ENCODE data around the gene GRAMD2A.
"Not testable (repeated sequence)": the region's sequence is repeated elsewhere in the genome, so short reads cannot be mapped to it uniquely, and the experiment has no call there.

Gene GRAMD2A

DNA sequence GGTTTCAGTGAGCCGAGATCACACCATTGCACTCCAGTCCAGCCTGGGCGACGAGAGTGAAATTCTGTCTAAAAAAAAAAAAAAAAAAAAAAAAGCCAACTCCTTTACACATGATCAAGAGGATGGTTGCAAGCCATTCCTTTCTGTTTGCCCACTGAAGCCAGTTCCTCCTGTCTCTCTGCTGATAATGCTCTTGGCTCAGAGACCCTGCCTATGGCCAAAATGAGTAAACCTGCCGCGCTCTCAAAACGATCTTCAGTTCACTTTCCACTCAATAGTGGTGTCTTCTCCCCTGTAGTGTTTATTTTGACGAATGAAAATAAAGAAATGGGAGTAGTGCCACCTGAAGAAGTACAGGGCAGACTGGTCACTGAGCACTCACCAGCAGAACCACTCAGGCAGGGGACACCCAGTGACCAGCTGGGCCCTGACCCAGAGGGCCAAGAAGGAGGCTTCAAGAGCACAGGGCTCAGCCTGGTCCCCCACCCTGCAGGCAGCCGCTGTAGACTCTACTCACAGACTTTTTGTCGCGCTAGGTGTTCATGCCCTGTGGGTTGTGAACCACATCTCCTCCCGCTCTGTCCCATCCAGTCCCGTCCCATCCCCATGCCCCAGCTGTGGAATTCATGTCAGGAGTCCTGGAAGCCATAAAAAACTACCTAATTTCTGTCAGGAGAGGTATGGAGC is 23.6 kb downstream of the GRAMD2A start:
- no peaks in the 10 kb centered on the region for H3K36me3 ChIP-seq (ENCODE audit: control insufficient read depth, insufficient read depth, low read length)
- WGBS, 2 experiments (ENCODE audit: insufficient coverage in 2 of 2), result 90 to 96% methylated on average over 7 to 8 of the region's 12 CpGs

GRCh38 chr15:72173401-72173800 is 24.2 kb downstream of the GRAMD2A start:
- 85 to 90% methylated on average over 5 of the region's 6 CpGs for WGBS, 2 experiments (ENCODE audit: insufficient coverage in 2 of 2)

More for the DNA sequence above, 23.6 kb downstream of the GRAMD2A start:
- no peaks in the 10 kb centered on the region for H3K9me3 ChIP-seq (ENCODE audit: control insufficient read depth, low read length)
- H3K4me3 ChIP-seq (ENCODE audit: extremely low read depth, insufficient read depth, low read length, poor library complexity, severe bottlenecking), result no peak overlapping the region
- no peaks in the 10 kb centered on the region for H3K4me1 ChIP-seq (ENCODE audit: control insufficient read depth, insufficient read depth, low read length, poor library complexity, severe bottlenecking)
- H3K27ac ChIP-seq (ENCODE audit: low read depth, low read length, severe bottlenecking), result no peak overlapping the region

DNA sequence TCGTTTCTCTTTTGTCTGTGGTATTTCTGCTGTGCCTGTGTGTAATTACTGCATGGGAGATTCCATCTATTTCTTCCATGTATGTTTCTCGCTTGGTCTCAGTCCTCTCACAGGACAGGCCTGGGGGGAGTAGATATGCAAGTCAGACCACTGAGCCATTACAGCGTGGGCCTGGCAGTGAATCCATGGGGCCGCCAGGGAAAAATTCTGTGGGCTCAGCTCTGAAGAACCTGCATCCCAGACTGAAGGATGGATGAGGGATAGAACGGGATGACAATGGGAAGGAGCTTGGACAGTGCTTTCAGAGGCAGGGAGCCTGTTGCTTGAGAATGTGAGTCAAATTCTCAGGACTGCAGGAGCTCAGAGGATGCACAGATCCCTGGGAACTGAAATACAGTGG is 24.8 kb downstream of the GRAMD2A start:
- peaks cover 4% of the 10 kb centered on the region for H3K4me1 ChIP-seq (ENCODE audit: control insufficient read depth, insufficient read depth, low read length, poor library complexity, severe bottlenecking)
- no peaks in the 10 kb centered on the region for H3K36me3 ChIP-seq (ENCODE audit: control insufficient read depth, insufficient read depth, low read length)
- no peak overlapping the region for H3K4me3 ChIP-seq (ENCODE audit: extremely low read depth, insufficient read depth, low read length, poor library complexity, severe bottlenecking)
- H3K27ac ChIP-seq (ENCODE audit: low read depth, low read length, severe bottlenecking), result no peak overlapping the region
- 55 to 89% methylated on average over 2 to 4 of the region's 5 CpGs for WGBS, 2 experiments (ENCODE audit: insufficient coverage in 2 of 2)
- no peaks in the 10 kb centered on the region for H3K9me3 ChIP-seq (ENCODE audit: control insufficient read depth, low read length)

More at GRCh38 chr15:72173401-72173800, 24.2 kb downstream of the GRAMD2A start:
- Histone ChIP-seq H3K4me1 (ENCODE audit: control insufficient read depth, insufficient read depth, low read length, poor library complexity, severe bottlenecking) (no peaks in the 10 kb centered on the region), H3K9me3 (ENCODE audit: control insufficient read depth, low read length) (no peaks in the 10 kb centered on the region), H3K4me3 (ENCODE audit: extremely low read depth, insufficient read depth, low read length, poor library complexity, severe bottlenecking) (no peak overlapping the region), H3K27ac (ENCODE audit: low read depth, low read length, severe bottlenecking) (no peak overlapping the region), H3K36me3 (ENCODE audit: control insufficient read depth, insufficient read depth, low read length) (no peaks in the 10 kb centered on the region)

DNA sequence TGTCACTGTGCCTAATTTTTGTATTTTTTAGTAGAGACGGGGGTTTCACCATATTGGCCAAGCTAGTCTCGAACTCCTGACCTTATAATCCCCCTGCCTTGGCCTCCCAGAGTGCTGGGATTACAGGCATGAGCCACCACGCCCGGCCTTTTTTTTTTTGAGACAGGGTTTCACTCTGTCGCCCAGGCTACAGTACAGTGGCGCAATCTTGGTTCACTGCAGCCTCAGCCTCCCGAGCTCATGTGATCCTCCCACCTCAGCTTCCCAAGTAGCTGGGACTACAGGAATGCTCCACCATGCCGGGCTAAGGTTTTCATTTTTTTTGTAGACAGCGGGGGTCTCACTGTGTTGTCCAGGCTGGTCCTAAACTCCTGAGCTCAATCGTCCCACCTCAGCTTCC is 25.6 kb downstream of the GRAMD2A start:
- not testable (repeated sequence) for H3K27ac ChIP-seq (ENCODE audit: low read depth, low read length, severe bottlenecking); H3K4me1 ChIP-seq (ENCODE audit: control insufficient read depth, insufficient read depth, low read length, poor library complexity, severe bottlenecking); H3K36me3 ChIP-seq (ENCODE audit: control insufficient read depth, insufficient read depth, low read length); H3K4me3 ChIP-seq (ENCODE audit: extremely low read depth, insufficient read depth, low read length, poor library complexity, severe bottlenecking); H3K9me3 ChIP-seq (ENCODE audit: control insufficient read depth, low read length)
- WGBS, 2 experiments (ENCODE audit: insufficient coverage in 2 of 2), result 89 to 94% methylated on average over 9 of the region's 10 CpGs

DNA sequence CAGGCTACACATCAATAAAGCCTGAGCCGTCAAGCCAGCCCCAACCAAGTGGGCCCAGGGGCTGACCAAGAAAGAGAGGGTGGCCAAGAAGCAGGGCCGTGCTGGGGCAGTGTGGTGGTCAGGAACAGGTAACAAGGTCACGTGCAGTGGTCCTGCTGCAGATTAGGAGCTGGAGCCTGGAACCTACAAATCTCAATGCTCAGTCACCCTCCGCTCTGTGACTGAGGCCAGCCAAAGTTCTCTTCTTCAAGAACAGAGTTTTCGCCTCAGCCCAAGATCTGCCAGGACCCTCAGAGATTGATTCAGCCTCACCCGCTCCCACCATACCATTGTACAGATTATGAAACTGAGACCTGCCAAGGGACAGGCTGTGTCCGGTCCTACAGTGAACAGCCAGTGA is 26.9 kb downstream of the GRAMD2A start:
- H3K27ac ChIP-seq (ENCODE audit: low read depth, low read length, severe bottlenecking), result no peak overlapping the region
- 94% methylated on average over 6 to 7 of the region's 7 CpGs for WGBS, 2 experiments (ENCODE audit: insufficient coverage in 2 of 2)
- H3K9me3 ChIP-seq (ENCODE audit: control insufficient read depth, low read length), result no peaks in the 10 kb centered on the region
- no peaks in the 10 kb centered on the region for H3K36me3 ChIP-seq (ENCODE audit: control insufficient read depth, insufficient read depth, low read length)
- H3K4me3 ChIP-seq (ENCODE audit: extremely low read depth, insufficient read depth, low read length, poor library complexity, severe bottlenecking), result no peak overlapping the region
- peaks cover 4% of the 10 kb centered on the region for H3K4me1 ChIP-seq (ENCODE audit: control insufficient read depth, insufficient read depth, low read length, poor library complexity, severe bottlenecking)

DNA sequence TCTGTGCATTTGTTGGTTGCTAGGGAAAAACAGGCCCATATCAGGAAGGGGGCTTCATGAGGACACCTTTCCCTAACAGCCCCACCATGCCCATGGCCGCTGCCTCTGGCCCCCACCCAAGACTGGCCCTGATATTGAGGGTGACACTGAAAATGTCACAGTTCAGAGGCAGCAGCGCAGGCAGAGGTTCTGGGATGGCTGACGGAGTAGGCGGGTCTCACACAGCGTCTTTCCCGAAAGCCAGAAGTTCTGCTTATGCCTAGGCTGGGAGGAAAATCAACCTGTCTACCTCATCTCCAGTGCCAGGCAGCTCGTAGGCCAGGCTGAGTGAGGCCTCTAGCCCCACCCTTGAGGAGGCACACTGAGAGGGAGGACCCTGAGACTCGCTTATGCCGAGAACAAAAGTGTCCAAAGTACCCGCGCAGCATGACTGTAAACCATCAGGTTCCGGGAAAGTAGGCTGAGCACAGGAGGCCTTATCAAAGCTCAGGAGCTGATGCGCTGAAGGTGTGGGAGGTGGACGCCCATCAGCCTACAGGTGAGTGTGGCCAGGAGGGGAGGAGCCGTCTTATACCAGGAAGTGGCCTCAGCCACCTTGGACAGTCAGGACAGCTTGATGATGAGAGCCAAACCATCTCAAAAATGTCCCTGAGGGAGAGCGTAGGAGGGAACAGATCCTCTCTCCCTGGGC is 27.5 kb downstream of the GRAMD2A start:
- no peak overlapping the region for H3K4me3 ChIP-seq (ENCODE audit: extremely low read depth, insufficient read depth, low read length, poor library complexity, severe bottlenecking)
- no peaks in the 10 kb centered on the region for H3K36me3 ChIP-seq (ENCODE audit: control insufficient read depth, insufficient read depth, low read length)
- peaks cover 4% of the 10 kb centered on the region for H3K4me1 ChIP-seq (ENCODE audit: control insufficient read depth, insufficient read depth, low read length, poor library complexity, severe bottlenecking)
- H3K27ac ChIP-seq (ENCODE audit: low read depth, low read length, severe bottlenecking), result no peak overlapping the region
- 94% methylated on average over 14 to 16 of the region's 16 CpGs for whole genome bisulfite sequencing, 2 experiments (ENCODE audit: insufficient coverage in 2 of 2)
- no peaks in the 10 kb centered on the region for H3K9me3 ChIP-seq (ENCODE audit: control insufficient read depth, low read length)

DNA sequence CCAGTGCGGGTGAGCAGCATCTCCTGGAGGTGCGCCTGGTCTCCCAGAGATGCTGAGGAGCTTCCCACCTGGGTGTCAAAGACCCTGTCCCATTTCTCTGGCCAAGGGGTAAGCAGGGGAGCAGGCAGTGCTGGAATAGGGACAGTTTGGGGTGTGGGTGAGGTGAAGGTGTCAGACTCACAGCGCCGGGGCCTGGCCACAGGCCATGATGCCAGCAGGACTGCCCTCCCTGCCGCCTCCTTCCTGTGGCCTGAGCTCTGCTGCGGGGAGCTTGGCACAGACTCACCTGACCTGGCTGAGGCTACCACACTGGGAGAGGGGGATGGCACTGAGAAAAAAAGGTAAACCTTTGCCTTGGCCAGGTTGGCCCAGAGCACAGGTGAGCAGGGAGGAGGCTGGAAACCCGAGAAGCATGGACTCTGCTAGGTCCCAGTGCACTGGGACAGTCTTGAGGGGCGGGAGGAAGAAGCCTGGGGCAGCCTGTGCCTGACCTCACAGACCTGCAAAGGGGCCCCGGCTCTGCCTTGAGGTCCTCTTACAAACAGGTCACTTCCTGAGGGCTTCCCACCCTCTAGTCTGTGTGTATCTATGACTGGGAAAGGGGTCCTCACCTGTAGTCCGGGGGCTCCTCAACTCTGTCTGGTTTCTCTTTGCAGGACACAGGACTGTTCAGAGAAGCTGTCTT is 28.2 kb downstream of the GRAMD2A start:
- Histone ChIP-seq H3K9me3 (ENCODE audit: control insufficient read depth, low read length) (no peaks in the 10 kb centered on the region), H3K27ac (ENCODE audit: low read depth, low read length, severe bottlenecking) (no peak overlapping the region), H3K36me3 (ENCODE audit: control insufficient read depth, insufficient read depth, low read length) (no peaks in the 10 kb centered on the region), H3K4me1 (ENCODE audit: control insufficient read depth, insufficient read depth, low read length, poor library complexity, severe bottlenecking) (peaks cover 4% of the 10 kb centered on the region), H3K4me3 (ENCODE audit: extremely low read depth, insufficient read depth, low read length, poor library complexity, severe bottlenecking) (no peak overlapping the region)
- WGBS, 2 experiments (ENCODE audit: insufficient coverage in 2 of 2), result 93% methylated on average over 8 to 10 of the region's 10 CpGs

DNA sequence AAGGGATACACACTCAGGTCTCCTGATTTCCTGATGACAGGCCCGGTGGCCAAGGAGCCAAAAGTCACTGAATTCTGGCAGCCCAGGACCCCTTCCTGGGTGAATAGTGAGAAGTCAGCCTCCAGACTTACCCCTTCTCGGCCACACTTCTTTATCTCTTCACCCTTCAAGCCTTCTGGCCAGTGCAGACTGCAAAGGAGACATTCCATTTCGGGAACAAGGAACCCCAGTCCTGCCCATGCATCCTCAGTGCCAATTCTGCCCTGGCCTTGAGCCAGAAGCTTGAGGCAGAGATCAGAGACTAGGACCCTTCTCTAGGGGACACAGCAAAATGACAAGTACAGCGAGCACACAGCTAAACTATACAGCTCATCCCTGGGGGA is 28.8 kb downstream of the GRAMD2A start:
- no peak overlapping the region for H3K4me3 ChIP-seq (ENCODE audit: extremely low read depth, insufficient read depth, low read length, poor library complexity, severe bottlenecking)
- H3K36me3 ChIP-seq (ENCODE audit: control insufficient read depth, insufficient read depth, low read length), result no peaks in the 10 kb centered on the region
- H3K4me1 ChIP-seq (ENCODE audit: control insufficient read depth, insufficient read depth, low read length, poor library complexity, severe bottlenecking), result peaks cover 4% of the 10 kb centered on the region
- H3K27ac ChIP-seq (ENCODE audit: low read depth, low read length, severe bottlenecking), result no peak overlapping the region
- WGBS, 2 experiments (ENCODE audit: insufficient coverage in 2 of 2), result 81 to 84% methylated on average over 3 to 4 of the region's 4 CpGs
- no peaks in the 10 kb centered on the region for H3K9me3 ChIP-seq (ENCODE audit: control insufficient read depth, low read length)

DNA sequence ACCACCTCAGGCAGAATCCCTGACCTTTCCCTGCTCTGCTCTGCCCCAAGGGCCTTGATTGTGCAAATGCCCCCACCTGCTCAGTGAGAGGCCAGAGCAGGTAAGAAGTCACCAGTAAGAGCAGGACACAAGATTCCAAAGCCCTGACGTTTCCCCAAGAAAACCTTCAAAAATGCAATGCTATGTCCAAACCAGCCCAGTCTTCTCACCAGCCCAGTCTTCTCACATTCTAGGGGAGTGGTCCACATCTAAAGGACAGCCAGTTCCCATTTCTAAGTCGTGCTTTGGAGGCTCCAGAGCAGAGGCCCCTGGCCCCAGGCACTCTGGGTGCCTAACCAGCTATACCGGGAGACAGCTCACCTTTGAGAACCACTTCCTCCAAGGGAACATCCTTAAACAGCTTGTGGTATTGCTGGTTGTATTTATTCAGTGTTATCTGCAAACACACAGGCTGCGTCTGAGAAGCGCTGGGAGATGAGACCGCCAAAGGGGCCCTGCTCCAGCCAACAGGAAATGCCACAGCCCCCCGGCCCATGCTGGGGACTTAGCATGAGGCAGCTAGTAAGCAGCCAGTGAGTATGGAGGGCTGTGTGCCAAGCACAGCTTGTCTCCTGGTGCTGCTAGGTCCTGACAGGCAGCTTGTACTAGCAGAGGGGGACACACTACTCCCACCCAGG is 29.3 kb downstream of the GRAMD2A start:
- Histone ChIP-seq H3K9me3 (ENCODE audit: control insufficient read depth, low read length) (no peaks in the 10 kb centered on the region), H3K36me3 (ENCODE audit: control insufficient read depth, insufficient read depth, low read length) (no peaks in the 10 kb centered on the region), H3K4me1 (ENCODE audit: control insufficient read depth, insufficient read depth, low read length, poor library complexity, severe bottlenecking) (peaks cover 4% of the 10 kb centered on the region), H3K4me3 (ENCODE audit: extremely low read depth, insufficient read depth, low read length, poor library complexity, severe bottlenecking) (no peak overlapping the region), H3K27ac (ENCODE audit: low read depth, low read length, severe bottlenecking) (no peak overlapping the region)
- 53 to 65% methylated on average over 5 to 6 of the region's 7 CpGs for WGBS, 2 experiments (ENCODE audit: insufficient coverage in 2 of 2)

DNA sequence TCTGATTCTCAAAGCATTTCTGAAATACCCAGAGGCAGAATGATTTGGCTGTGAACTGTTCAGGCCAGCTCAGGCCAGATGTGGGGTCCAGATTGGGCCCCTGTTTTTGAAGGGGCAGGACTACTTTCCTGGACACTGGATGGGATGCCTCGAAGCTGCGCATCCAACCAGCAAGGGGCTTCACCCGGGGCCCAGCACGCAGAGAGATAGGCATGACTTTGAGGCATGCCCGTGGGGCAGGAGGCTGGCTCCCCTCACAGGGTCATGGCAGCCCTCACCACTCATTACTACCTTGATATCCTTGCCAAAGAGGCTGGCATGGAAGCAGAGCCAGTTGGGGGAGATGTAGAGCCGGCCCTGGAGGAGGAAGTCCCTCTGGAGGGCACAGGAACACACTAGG is 30.1 kb downstream of the GRAMD2A start:
- H3K9me3 ChIP-seq (ENCODE audit: control insufficient read depth, low read length), result no peaks in the 10 kb centered on the region
- WGBS, 2 experiments (ENCODE audit: insufficient coverage in 2 of 2), result 88 to 100% methylated on average over 1 to 6 of the region's 6 CpGs
- H3K27ac ChIP-seq (ENCODE audit: low read depth, low read length, severe bottlenecking), result no peak overlapping the region
- H3K4me1 ChIP-seq (ENCODE audit: control insufficient read depth, insufficient read depth, low read length, poor library complexity, severe bottlenecking), result peaks cover 4% of the 10 kb centered on the region
- no peak overlapping the region for H3K4me3 ChIP-seq (ENCODE audit: extremely low read depth, insufficient read depth, low read length, poor library complexity, severe bottlenecking)
- no peaks in the 10 kb centered on the region for H3K36me3 ChIP-seq (ENCODE audit: control insufficient read depth, insufficient read depth, low read length)

Data from mesodermal cell (in vitro differentiated cells).